Colonic mucosa (tissue), 4 donors: ENCODE results near the gene BMP2K. TPM values are rescaled to one million over a fixed set of nuclear protein-coding genes. Genes with fewer than 3 reads are reported as not detected.
"Not testable (repeated sequence)": the region's sequence is repeated elsewhere in the genome, so short reads cannot be mapped to it uniquely, and the experiment has no call there.

Experiments
- DNase-seq: peaks from one replicate; pipeline ENCODE4 v3.0.0-alpha.2; 2020
- H3K27ac ChIP-seq: fragments of 200-600 bp; one replicate; pipeline ENCODE4 v1.8.0; 2021
- H3K27me3 ChIP-seq: fragments of 200-600 bp; one replicate; pipeline ENCODE4 v1.8.0; 2021
- H3K36me3 ChIP-seq: fragments of 200-600 bp; one replicate; pipeline ENCODE4 v1.8.0; 2021
- H3K4me1 ChIP-seq: fragments of 200-600 bp; one replicate; pipeline ENCODE4 v1.8.0; 2021; ENCODE audit warnings: mild to moderate bottlenecking
- H3K4me3 ChIP-seq: fragments of 200-600 bp; one replicate; pipeline ENCODE4 v1.8.0; 2021
- H3K9ac ChIP-seq, 2 donors: one replicate each; pipeline ENCODE4 v1.7.0; 2013; ENCODE audit warnings: control low read depth in 2 of 2, low read depth in 2 of 2, low read length in 2 of 2
- H3K9me3 ChIP-seq: fragments of 200-600 bp; one replicate; pipeline ENCODE4 v1.8.0; 2021
- intact Hi-C: fragments of 100-400 bp; cut with DNase I; formaldehyde crosslinking; loops from one replicate; pipeline ENCODE4 v1.14.1; 2022
- total RNA-seq, 2 donors: library from RNA; stranded (reverse); fragmentation: NEBNext Ultra II Directional in 1 of 2; extraction: Animal tissue kit (Norgen Biotek cat#: 25700) in 1 of 2; gene quantifications; one replicate each; pipeline ENCODE4 v1.2.1, GENCODE V29; 2021
- TF ChIP-seq, protein P1 (sequence below): fragments of 200-600 bp; IDR thresholded peaks from one replicate; pipeline ENCODE4 v1.8.0; 2022; ENCODE audit warnings: antibody characterized with exemption, mild to moderate bottlenecking
- donor health status: healthy.
- donor health status: DM: no; HTN: no; CAD: no.
- donor health status: DM: no; HTN: no; CAD: no.

BMP2K gene
- total RNA-seq, 2 donors from 2014 or later, result 52.4 to 55.7 TPM

DNA sequence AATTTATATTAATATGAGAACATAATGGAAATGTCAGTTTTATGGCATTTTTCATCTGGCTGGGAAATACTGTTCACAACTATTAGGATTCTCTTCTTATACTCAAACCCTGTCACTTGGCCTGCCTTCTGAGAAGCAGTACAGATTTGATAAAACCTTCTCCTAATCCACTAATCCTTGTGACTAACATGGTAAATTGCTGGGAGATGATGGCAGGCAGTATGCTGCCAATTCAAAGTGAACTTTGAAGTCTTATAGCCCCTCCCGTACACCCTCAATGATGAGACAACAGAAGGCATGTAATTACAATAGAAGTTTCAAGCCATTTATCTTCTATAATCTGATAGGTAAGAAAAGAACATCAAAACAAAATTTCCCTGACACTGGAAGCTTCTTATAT lies 126.1 kb downstream of the BMP2K start:
- no peaks in the 10 kb centered on the region for H3K27me3 ChIP-seq
- TF ChIP-seq, protein P1, sequence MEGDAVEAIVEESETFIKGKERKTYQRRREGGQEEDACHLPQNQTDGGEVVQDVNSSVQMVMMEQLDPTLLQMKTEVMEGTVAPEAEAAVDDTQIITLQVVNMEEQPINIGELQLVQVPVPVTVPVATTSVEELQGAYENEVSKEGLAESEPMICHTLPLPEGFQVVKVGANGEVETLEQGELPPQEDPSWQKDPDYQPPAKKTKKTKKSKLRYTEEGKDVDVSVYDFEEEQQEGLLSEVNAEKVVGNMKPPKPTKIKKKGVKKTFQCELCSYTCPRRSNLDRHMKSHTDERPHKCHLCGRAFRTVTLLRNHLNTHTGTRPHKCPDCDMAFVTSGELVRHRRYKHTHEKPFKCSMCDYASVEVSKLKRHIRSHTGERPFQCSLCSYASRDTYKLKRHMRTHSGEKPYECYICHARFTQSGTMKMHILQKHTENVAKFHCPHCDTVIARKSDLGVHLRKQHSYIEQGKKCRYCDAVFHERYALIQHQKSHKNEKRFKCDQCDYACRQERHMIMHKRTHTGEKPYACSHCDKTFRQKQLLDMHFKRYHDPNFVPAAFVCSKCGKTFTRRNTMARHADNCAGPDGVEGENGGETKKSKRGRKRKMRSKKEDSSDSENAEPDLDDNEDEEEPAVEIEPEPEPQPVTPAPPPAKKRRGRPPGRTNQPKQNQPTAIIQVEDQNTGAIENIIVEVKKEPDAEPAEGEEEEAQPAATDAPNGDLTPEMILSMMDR, result no peak
- no peaks in the 10 kb centered on the region for H3K9me3 ChIP-seq
- DNase-seq, result no peak
- intact Hi-C loops, result no loop called here
- H3K9ac ChIP-seq, result no peak overlapping the region
- no peak overlapping the region for H3K27ac ChIP-seq
- H3K4me1 ChIP-seq, result peaks cover 3% of the 10 kb centered on the region
- H3K36me3 ChIP-seq, result no peaks in the 10 kb centered on the region
- no peak overlapping the region for H3K4me3 ChIP-seq

DNA sequence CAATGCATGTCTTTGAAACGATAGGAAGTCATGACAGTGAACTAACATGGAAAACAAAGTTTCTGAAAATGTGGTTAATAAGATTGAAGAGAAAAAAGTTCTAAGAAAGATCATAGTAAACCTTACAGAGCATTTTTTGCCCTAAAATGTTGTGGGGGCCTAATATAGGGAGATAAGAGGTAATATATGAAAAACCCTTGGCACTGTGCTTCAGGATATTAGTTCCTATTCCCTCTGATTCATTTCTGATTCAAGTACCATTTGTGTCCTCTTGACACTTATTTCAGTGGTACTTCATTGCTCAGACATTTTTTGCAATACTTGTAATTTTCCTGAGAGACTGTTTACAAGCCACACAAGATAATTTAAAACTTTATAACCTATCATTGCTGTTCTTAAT lies 128.0 kb downstream of the BMP2K start:
- intact Hi-C loops, result no loop called here

DNA sequence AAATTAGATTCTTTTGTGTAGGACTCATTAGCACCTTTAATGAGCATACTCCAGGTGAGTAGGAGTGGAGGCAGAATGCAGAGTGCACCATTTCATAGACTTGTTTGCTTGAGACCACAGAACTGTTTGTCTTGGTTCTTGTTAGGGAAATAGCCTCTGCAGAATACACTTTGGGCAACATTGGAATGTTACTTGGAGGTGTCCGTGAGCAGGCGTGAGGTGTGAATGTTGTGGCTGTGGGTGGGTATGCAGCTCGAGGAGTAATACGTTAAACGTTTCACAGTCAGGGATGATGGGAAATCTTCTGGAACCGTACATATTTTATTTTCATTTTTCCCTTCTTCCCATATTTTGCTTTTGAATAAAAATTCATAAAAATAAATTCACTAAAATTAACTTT lies 131.5 kb downstream of the BMP2K start:
- intact Hi-C loops, result no loop called here
- H3K9me3 ChIP-seq, result no peaks in the 10 kb centered on the region
- no peak overlapping the region for H3K9ac ChIP-seq
- TF ChIP-seq, protein P1, result no peak
- no peak overlapping the region for H3K27ac ChIP-seq
- H3K4me1 ChIP-seq, result no peaks in the 10 kb centered on the region
- no peak overlapping the region for H3K4me3 ChIP-seq
- no peak for DNase-seq
- H3K36me3 ChIP-seq, result no peaks in the 10 kb centered on the region
- no peaks in the 10 kb centered on the region for H3K27me3 ChIP-seq

More for the DNA sequence above, 128.0 kb downstream of the BMP2K start:
- TF ChIP-seq, protein P1, result no peak
- no peaks in the 10 kb centered on the region for H3K9me3 ChIP-seq
- no peak for DNase-seq
- no peaks in the 10 kb centered on the region for H3K27me3 ChIP-seq
- no peak overlapping the region for H3K4me3 ChIP-seq
- no peak overlapping the region for H3K9ac ChIP-seq
- no peaks in the 10 kb centered on the region for H3K36me3 ChIP-seq
- H3K27ac ChIP-seq, result no peak overlapping the region
- H3K4me1 ChIP-seq, result peaks cover 3% of the 10 kb centered on the region

DNA sequence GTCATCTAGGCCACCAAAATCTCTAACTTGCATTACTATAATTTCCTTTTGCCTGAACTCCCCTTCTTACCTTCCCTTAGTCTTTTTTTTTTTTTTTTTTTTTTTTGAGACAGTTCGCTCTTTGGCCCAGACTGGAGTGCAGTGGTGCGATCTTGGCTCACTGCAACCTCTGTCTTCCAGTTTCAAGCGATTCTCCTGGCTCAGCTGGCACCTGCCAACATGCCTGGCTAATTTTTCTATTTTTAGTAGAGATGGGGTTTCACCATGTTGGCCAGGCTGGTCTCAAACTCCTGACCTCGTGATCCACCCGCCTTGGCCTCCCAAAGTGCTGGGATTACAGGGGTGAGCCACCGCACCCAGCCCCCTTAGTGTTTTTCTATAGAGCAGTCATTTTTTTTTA lies 132.8 kb downstream of the BMP2K start:
- H3K27ac ChIP-seq, DNase-seq, H3K9ac ChIP-seq, intact Hi-C loops, H3K36me3 ChIP-seq, H3K9me3 ChIP-seq, H3K27me3 ChIP-seq, H3K4me1 ChIP-seq, H3K4me3 ChIP-seq: not testable (repeated sequence)

DNA sequence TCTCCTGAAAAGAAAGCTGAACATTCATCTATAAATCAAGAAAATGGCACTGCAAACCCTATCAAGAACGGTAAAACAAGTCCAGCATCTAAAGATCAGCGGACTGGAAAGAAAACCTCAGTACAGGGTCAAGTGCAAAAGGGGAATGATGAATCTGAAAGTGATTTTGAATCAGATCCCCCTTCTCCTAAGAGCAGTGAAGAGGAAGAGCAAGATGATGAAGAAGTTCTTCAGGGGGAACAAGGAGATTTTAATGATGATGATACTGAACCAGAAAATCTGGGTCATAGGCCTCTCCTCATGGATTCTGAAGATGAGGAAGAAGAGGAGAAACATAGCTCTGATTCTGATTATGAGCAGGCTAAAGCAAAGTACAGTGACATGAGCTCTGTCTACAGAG lies 134.5 kb downstream of the BMP2K start:
- Histone ChIP-seq H3K9me3 (no peaks in the 10 kb centered on the region), H3K9ac (no peak overlapping the region), H3K27me3 (no peaks in the 10 kb centered on the region), H3K4me1 (no peaks in the 10 kb centered on the region), H3K27ac (no peak overlapping the region), H3K36me3 (no peaks in the 10 kb centered on the region), H3K4me3 (no peak overlapping the region)
- TF ChIP-seq, protein P1, result no peak
- intact Hi-C loops, result no loop called here
- DNase-seq, result no peak

DNA sequence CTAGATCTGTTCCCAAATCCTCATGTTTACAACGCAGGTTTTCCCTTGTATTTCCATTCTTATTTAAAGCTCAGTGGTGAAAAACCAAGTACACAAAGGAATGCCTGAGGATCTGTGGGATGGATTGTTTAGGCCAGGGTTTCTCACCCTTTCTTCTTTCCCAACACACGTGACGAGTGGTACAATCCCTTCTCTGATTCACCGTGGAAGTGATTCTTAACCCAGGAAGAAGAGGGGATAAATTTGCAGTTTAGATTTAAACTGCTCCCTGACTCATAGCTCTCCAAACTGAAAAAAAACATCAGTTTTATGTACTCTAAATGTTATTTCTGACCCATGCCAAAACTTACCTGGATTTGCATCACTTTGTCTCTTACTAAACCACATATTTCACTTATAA lies 146.1 kb downstream of the BMP2K start:
- Histone ChIP-seq H3K9me3 (no peaks in the 10 kb centered on the region), H3K27me3 (no peaks in the 10 kb centered on the region), H3K9ac (no peak overlapping the region), H3K27ac (no peak overlapping the region), H3K4me1 (peaks cover 4% of the 10 kb centered on the region), H3K36me3 (no peaks in the 10 kb centered on the region), H3K4me3 (no peak overlapping the region)
- intact Hi-C loops, result no loop called here
- no peak for DNase-seq
- TF ChIP-seq, protein P1, result no peak
